SK-N-SH treated with all-trans-retinoic acid at 6 μM for 48 hours (cell line): ENCODE results near the gene GRM7.

Experiments used
- ATAC-seq: fragments of 200-7000 bp; cut with Tn5 transposase; 3 replicates; pipeline ENCODE4 v1.9.1; 2020; ENCODE audit warnings: mild to moderate bottlenecking, moderate library complexity
- BACH2 ChIP-seq: fragments of 250-450 bp; sonication (Bioruptor Pico); IDR thresholded peaks from 2 replicates; pipeline ENCODE4 v1.9.0; 2021; ENCODE audit warnings: mild to moderate bottlenecking, borderline replicate concordance
- CREB5 ChIP-seq: fragments of 250-450 bp; sonication (Bioruptor Pico); IDR thresholded peaks from 2 replicates; pipeline ENCODE4 v1.5.1; 2020; ENCODE audit warnings: low read depth, mild to moderate bottlenecking, moderate library complexity
- CSDC2 ChIP-seq: fragments of 250-450 bp; sonication (Bioruptor Pico); IDR thresholded peaks from 2 replicates; pipeline ENCODE4 v1.5.0; 2020; ENCODE audit warnings: mild to moderate bottlenecking, moderate library complexity
- CSRNP3 ChIP-seq: fragments of 250-450 bp; sonication (Bioruptor Pico); IDR thresholded peaks from 2 replicates; pipeline ENCODE4 v1.5.1; 2021; ENCODE audit warnings: mild to moderate bottlenecking, moderate library complexity
- ESRRG ChIP-seq: fragments of 250-450 bp; sonication (Bioruptor Pico); IDR thresholded peaks from 2 replicates; pipeline ENCODE4 v1.6.1; 2021; ENCODE audit warnings: mild to moderate bottlenecking
- GLIS3 ChIP-seq: fragments of 250-450 bp; sonication (Bioruptor Pico); IDR thresholded peaks from 2 replicates; pipeline ENCODE4 v1.5.0; 2020; ENCODE audit warnings: mild to moderate bottlenecking, moderate library complexity
- ISL1 ChIP-seq: fragments of 250-450 bp; sonication (Bioruptor Pico); IDR thresholded peaks from 2 replicates; pipeline ENCODE4 v2.1.2; 2022; ENCODE audit warnings: mild to moderate bottlenecking, moderate library complexity
- OSR1 ChIP-seq: fragments of 250-450 bp; sonication (Bioruptor Pico); IDR thresholded peaks from 2 replicates; pipeline ENCODE4 v1.8.0; 2022; ENCODE audit warnings: moderate library complexity, mild to moderate bottlenecking, inconsistent platforms
- PATZ1 ChIP-seq: fragments of 250-450 bp; sonication (Bioruptor Pico); IDR thresholded peaks from 2 replicates; pipeline ENCODE4 v1.8.0; 2020; ENCODE audit warnings: mild to moderate bottlenecking, moderate library complexity, borderline replicate concordance
- PPARA ChIP-seq: fragments of 250-450 bp; sonication (Bioruptor Pico); IDR thresholded peaks from 2 replicates; pipeline ENCODE4 v1.5.0; 2020; ENCODE audit warnings: mild to moderate bottlenecking, borderline replicate concordance
- SNAI2 ChIP-seq: fragments of 250-450 bp; sonication (Bioruptor Pico); IDR thresholded peaks from 2 replicates; pipeline ENCODE4 v1.5.0; 2020; ENCODE audit warnings: mild to moderate bottlenecking, moderate library complexity
- TCF4 ChIP-seq: fragments of 250-450 bp; sonication (Bioruptor Pico); IDR thresholded peaks from 2 replicates; pipeline ENCODE4 v1.8.0; 2021; ENCODE audit warnings: mild to moderate bottlenecking, moderate library complexity, borderline replicate concordance
- TSHZ2 ChIP-seq: fragments of 250-450 bp; sonication (Bioruptor Pico); IDR thresholded peaks from 2 replicates; pipeline ENCODE4 v1.5.0; 2020; ENCODE audit warnings: mild to moderate bottlenecking, moderate library complexity
- ZFP30 ChIP-seq: fragments of 450-650 bp; formaldehyde crosslinking; IDR thresholded peaks from 2 replicates; pipeline ENCODE4 v1.5.0; 2022; ENCODE audit warnings: mild to moderate bottlenecking, moderate library complexity
- ZNF565 ChIP-seq: fragments of 450-650 bp; formaldehyde crosslinking; conservative IDR thresholded peaks from 2 replicates; pipeline ENCODE4 v1.5.0; 2020; ENCODE audit warnings: low read depth, mild to moderate bottlenecking, moderate library complexity
- ZNF70 ChIP-seq: fragments of 450-650 bp; formaldehyde crosslinking; IDR thresholded peaks from 2 replicates; pipeline ENCODE4 v1.5.0; 2020; ENCODE audit warnings: mild to moderate bottlenecking, moderate library complexity
- ZNF8 ChIP-seq: fragments of 450-650 bp; formaldehyde crosslinking; IDR thresholded peaks from 2 replicates; pipeline ENCODE4 v1.5.0; 2020; ENCODE audit warnings: mild to moderate bottlenecking, moderate library complexity

GRM7 gene

GRCh38 chr3:7377103-7377502 is 516.2 kb downstream of the GRM7 start:
- ATAC-seq = no peak
- no peak for TF ChIP-seq ZFP30
- TF ChIP-seq CREB5 (CRISPR knock-in tag) = no peak
- no peak for TF ChIP-seq OSR1 (CRISPR knock-in tag)
- TF ChIP-seq BACH2 (CRISPR knock-in tag) = no peak

GRCh38 chr3:7381741-7382140 is 520.8 kb downstream of the GRM7 start:
- no peak for TF ChIP-seq GLIS3
- TF ChIP-seq, all 23 proteins: peak for 0
- ATAC-seq = no peak

GRCh38 chr3:7382293-7383010 is 521.5 kb downstream of the GRM7 start:
- ATAC-seq = no peak
- no peak for TF ChIP-seq ZNF70 (CRISPR knock-in tag)
- 0 out of 2 replicates have a peak, but pooled peaks have one; percentile 43 for TF ChIP-seq SNAI2 (CRISPR knock-in tag)
- no peak for TF ChIP-seq ZNF8
- peak; percentile 72 for TF ChIP-seq ISL1
- no peak for TF ChIP-seq ESRRG (CRISPR knock-in tag)
- 0 out of 2 replicates have a peak, but pooled peaks have one; percentile 26 for TF ChIP-seq CREB5 (CRISPR knock-in tag)
- TF ChIP-seq CSRNP3 (CRISPR knock-in tag) = no peak
- no peak for TF ChIP-seq PPARA (CRISPR knock-in tag)
- no peak for TF ChIP-seq CSDC2 (CRISPR knock-in tag)
- no peak for TF ChIP-seq OSR1 (CRISPR knock-in tag)
- TF ChIP-seq GLIS3 = no peak

GRCh38 chr3:7385635-7386034 is 524.7 kb downstream of the GRM7 start:
- ATAC-seq = no peak
- TF ChIP-seq ESRRG (CRISPR knock-in tag) (no peak), ZNF8 (peak; percentile 26; the same call in 1 of the 2 replicates), ISL1 (peak; percentile 85), ZNF565 (CRISPR knock-in tag) (no peak), TCF4 (CRISPR knock-in tag) (no peak), PATZ1 (no peak), ZNF70 (CRISPR knock-in tag) (no peak)
- TF ChIP-seq, all 23 proteins: peak for 2

- no peak for ATAC-seq
- TF ChIP-seq ZFP30 = no peak
- TF ChIP-seq, all 23 proteins: peak for 0
Measured at GRCh38 chr3:7388026-7388425, 527.1 kb downstream of the GRM7 start.

GRCh38 chr3:7392206-7392605 is 531.3 kb downstream of the GRM7 start:
- no peak for ATAC-seq
- TF ChIP-seq CREB5 (CRISPR knock-in tag) = no peak
- no peak for TF ChIP-seq ZNF70 (CRISPR knock-in tag)
- TF ChIP-seq TSHZ2 (CRISPR knock-in tag) = no peak
